Parathyroid adenoma (tissue), 2 donors: ENCODE measurements around the gene GALNT15.

Experiments
- H2AFZ ChIP-seq: fragments of 300-600 bp; sonication (generic); one replicate; pipeline ENCODE4 v1.7.0; 2017; ENCODE audit warnings: antibody characterized with exemption, mild to moderate bottlenecking
- H3K27ac ChIP-seq: fragments of 300-600 bp; sonication (generic); one replicate; pipeline ENCODE4 v1.7.0; 2017
- H3K27me3 ChIP-seq: fragments of 300-600 bp; sonication (generic); one replicate; pipeline ENCODE4 v1.7.0; 2017; ENCODE audit warnings: low read length; ENCODE audit not compliant: control insufficient read depth, insufficient read depth
- H3K36me3 ChIP-seq: fragments of 300-600 bp; sonication (generic); one replicate; pipeline ENCODE4 v1.7.0; 2017; ENCODE audit warnings: low read length; ENCODE audit not compliant: control insufficient read depth, insufficient read depth
- H3K4me1 ChIP-seq: fragments of 300-600 bp; sonication (generic); one replicate; pipeline ENCODE4 v1.7.0; 2017; ENCODE audit warnings: control low read depth
- H3K4me2 ChIP-seq: fragments of 300-600 bp; sonication (generic); one replicate; pipeline ENCODE4 v1.7.0; 2017; ENCODE audit warnings: low read length
- H3K4me3 ChIP-seq: fragments of 300-600 bp; sonication (generic); one replicate; pipeline ENCODE4 v1.7.0; 2017; ENCODE audit warnings: low read depth, low read length
- H3K79me2 ChIP-seq: fragments of 300-600 bp; sonication (generic); one replicate; pipeline ENCODE4 v1.7.0; 2017; ENCODE audit warnings: control low read depth
- H3K9ac ChIP-seq: fragments of 300-600 bp; sonication (generic); one replicate; pipeline ENCODE4 v1.7.0; 2017; ENCODE audit warnings: mild to moderate bottlenecking
- H3K9me3 ChIP-seq: fragments of 300-600 bp; sonication (generic); one replicate; pipeline ENCODE4 v1.7.0; 2017; ENCODE audit warnings: low read length; ENCODE audit not compliant: control insufficient read depth
- TF ChIP-seq, protein P1 (sequence below): fragments of 300-600 bp; sonication (generic); IDR thresholded peaks from one replicate; pipeline ENCODE4 v1.7.0; 2017; ENCODE audit warnings: antibody characterized with exemption, mild to moderate bottlenecking
- donor health status: primary hyperparathyroidism.

The GALNT15 gene

GRCh38 chr3:16262174-16262573, 87.7 kb downstream of the GALNT15 start:
- TF ChIP-seq, protein P1, sequence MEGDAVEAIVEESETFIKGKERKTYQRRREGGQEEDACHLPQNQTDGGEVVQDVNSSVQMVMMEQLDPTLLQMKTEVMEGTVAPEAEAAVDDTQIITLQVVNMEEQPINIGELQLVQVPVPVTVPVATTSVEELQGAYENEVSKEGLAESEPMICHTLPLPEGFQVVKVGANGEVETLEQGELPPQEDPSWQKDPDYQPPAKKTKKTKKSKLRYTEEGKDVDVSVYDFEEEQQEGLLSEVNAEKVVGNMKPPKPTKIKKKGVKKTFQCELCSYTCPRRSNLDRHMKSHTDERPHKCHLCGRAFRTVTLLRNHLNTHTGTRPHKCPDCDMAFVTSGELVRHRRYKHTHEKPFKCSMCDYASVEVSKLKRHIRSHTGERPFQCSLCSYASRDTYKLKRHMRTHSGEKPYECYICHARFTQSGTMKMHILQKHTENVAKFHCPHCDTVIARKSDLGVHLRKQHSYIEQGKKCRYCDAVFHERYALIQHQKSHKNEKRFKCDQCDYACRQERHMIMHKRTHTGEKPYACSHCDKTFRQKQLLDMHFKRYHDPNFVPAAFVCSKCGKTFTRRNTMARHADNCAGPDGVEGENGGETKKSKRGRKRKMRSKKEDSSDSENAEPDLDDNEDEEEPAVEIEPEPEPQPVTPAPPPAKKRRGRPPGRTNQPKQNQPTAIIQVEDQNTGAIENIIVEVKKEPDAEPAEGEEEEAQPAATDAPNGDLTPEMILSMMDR, result no peak
- peaks cover 6% of the 10 kb centered on the region for H3K79me2 ChIP-seq
- no peak overlapping the region for H2AFZ ChIP-seq
- H3K4me2 ChIP-seq, result no peak overlapping the region
- H3K36me3 ChIP-seq, result no peaks in the 10 kb centered on the region
- no peaks in the 10 kb centered on the region for H3K27me3 ChIP-seq
- no peak overlapping the region for H3K27ac ChIP-seq
- peaks cover 4% of the 10 kb centered on the region for H3K4me1 ChIP-seq
- no peak overlapping the region for H3K4me3 ChIP-seq
- no peaks in the 10 kb centered on the region for H3K9me3 ChIP-seq
- no peak overlapping the region for H3K9ac ChIP-seq

DNA sequence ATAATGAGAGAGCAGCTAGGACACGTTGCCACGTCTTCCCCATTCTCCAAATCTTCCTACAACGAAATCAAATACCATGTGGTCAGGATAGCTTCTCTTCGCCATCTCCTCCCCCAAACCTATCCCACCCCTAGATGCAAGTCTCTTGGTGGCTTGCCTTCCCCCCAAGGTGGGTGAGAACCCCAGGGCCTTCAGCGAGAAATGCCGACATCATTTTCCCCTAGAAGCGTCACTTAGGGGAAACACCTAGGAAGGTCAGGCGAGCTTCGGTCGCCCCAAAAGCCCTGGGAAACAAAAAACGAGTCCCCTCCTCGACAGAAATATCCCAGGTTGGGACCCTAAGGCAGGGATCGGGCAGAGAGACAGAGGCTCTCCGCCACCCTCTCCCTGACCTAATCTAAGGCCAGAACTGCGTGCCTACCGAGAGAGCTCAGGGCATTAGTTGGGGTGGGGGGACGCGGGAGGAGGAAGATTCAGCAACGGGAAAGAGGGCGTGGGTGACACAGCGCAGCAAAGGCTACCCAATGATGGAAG, 89.8 kb downstream of the GALNT15 start:
- peak overlapping the region; percentile 90 for H3K4me2 ChIP-seq
- TF ChIP-seq, protein P1, result no peak
- H3K9ac ChIP-seq, result peak overlapping the region; percentile 75
- peak overlapping the region; percentile 93 for H3K4me3 ChIP-seq
- H2AFZ ChIP-seq, result peak overlapping the region; percentile 97
- no peaks in the 10 kb centered on the region for H3K27me3 ChIP-seq
- peak overlapping the region; percentile 87 for H3K27ac ChIP-seq
- H3K9me3 ChIP-seq, result no peaks in the 10 kb centered on the region
- H3K4me1 ChIP-seq, result peaks cover 4% of the 10 kb centered on the region
- no peaks in the 10 kb centered on the region for H3K36me3 ChIP-seq
- peaks cover 6% of the 10 kb centered on the region for H3K79me2 ChIP-seq

GRCh38 chr3:16264708-16265454, 90.4 kb downstream of the GALNT15 start, which contains the start of the genes DPH3 and OXNAD1:
DPH3 (minus strand) TSS chr3:16264943; CDS start chr3:16264876, 67 bp downstream.
OXNAD1 (plus strand) TSS chr3:16265212; CDS start chr3:16270953, 5,741 bp downstream.
- Histone ChIP-seq H3K4me1 (peaks cover 4% of the 10 kb centered on the region), H3K9ac (peak within 1 kb of the TSS; percentile 75), H3K9me3 (no peaks in the 10 kb centered on the region), H3K4me3 (peak within 1 kb of the TSS; percentile 93), H3K4me2 (peak within 1 kb of the TSS; percentile 90), H3K36me3 (no peaks in the 10 kb centered on the region), H2AFZ (peak within 1 kb of the TSS; percentile 97), H3K79me2 (peaks cover 6% of the 10 kb centered on the region), H3K27me3 (no peaks in the 10 kb centered on the region), H3K27ac (peak within 1 kb of the TSS; percentile 87)
- TF ChIP-seq, protein P1, result peak; percentile 6

DNA sequence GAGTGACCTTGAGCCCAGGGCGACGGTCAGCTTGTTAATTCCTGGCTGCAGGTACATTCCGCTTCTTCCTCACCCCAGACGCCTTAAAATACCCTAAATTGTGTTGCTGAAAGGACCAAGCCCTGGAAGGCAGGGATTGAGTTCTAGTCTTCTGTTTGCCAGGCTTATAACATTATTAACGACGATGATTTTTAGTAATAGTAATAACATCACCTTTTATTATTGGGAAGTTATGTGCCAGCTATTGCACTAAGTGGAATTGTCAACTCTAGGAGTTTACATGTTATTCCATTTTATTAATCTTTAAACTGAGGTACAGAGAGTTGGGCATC, 90.9 kb downstream of the GALNT15 start:
- Histone ChIP-seq H3K27me3 (no peaks in the 10 kb centered on the region), H3K4me2 (peak overlapping the region; percentile 75), H3K4me1 (peaks cover 4% of the 10 kb centered on the region), H3K9ac (peak overlapping the region; percentile 55), H2AFZ (peak overlapping the region; percentile 97), H3K36me3 (no peaks in the 10 kb centered on the region), H3K4me3 (peak overlapping the region; percentile 93), H3K9me3 (no peaks in the 10 kb centered on the region), H3K27ac (peak overlapping the region; percentile 87), H3K79me2 (peaks cover 6% of the 10 kb centered on the region)
- TF ChIP-seq, protein P1, result no peak
